ENCODE results near the gene RNF19B.

The RNF19B gene

GRCh38 chr1:32898056-32898455, 66.6 kb downstream of the RNF19B start:
- H3K27ac ChIP-seq (replicated peaks), result no peak overlapping the region
- peaks cover 43% of the 10 kb centered on the region for H3K27me3 ChIP-seq (ENCODE audit: insufficient read depth, poor library complexity, severe bottlenecking)
- H3K4me3 ChIP-seq (replicated peaks; ENCODE audit: insufficient read depth, low read length), result no peak overlapping the region
- DNase-seq (ENCODE audit: low read depth in 1 of 2, low spot score in 1 of 2), result no peak
- TF ChIP-seq, protein P1, sequence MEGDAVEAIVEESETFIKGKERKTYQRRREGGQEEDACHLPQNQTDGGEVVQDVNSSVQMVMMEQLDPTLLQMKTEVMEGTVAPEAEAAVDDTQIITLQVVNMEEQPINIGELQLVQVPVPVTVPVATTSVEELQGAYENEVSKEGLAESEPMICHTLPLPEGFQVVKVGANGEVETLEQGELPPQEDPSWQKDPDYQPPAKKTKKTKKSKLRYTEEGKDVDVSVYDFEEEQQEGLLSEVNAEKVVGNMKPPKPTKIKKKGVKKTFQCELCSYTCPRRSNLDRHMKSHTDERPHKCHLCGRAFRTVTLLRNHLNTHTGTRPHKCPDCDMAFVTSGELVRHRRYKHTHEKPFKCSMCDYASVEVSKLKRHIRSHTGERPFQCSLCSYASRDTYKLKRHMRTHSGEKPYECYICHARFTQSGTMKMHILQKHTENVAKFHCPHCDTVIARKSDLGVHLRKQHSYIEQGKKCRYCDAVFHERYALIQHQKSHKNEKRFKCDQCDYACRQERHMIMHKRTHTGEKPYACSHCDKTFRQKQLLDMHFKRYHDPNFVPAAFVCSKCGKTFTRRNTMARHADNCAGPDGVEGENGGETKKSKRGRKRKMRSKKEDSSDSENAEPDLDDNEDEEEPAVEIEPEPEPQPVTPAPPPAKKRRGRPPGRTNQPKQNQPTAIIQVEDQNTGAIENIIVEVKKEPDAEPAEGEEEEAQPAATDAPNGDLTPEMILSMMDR (IDR thresholded peaks at IDR 0.05; ENCODE audit: insufficient read depth, low read length), result no peak

DNA sequence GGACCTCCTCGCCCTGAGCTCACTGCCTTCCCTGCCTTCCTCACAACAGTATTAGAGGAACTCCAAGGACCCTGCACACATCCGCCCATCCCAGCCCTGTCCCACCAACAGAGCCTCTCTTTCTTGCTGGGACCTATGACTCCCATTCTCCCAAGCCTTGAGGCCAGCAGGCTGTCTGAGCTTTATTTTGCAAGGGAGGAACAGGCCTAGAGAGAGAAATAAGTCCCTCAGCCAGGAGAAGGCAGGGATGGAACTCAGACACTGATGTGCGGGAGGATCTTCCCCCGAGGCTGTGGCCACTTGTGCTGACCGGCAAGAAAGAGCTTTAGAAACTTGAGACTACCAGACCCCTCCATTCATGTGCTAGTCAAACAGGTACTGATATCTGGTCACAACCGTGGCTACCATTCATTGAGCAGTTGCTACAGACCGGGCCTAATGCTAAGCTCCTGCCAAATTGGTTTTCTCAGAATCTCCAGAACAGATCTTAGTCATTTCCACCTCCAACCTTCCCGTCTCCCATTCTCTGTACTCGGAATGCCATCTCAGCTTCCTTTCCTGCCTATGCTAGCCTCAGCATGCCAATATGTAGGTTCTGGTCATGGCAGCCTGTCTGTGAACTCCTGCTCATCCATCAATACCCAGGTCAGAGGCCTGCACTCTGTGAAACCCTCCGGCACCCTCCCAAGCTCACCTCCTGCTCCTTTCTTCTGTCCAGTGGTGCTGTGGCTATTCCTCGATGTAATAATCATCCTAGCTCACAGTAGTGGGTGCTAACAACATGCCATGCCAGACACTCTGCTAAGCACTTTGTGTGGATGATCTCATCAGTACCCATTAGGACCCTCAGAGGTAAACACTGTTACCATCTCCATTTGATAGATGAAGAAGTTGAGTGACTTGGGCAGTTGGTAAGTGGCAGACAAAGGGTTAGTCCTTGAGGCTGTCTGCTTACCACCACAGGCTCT, 67.2 kb downstream of the RNF19B start:
- H3K27me3 ChIP-seq (ENCODE audit: insufficient read depth, poor library complexity, severe bottlenecking), result peaks cover 47% of the 10 kb centered on the region
- H3K27ac ChIP-seq (replicated peaks), result no peak overlapping the region

GRCh38 chr1:32896451-32896850, 68.2 kb downstream of the RNF19B start:
- Histone ChIP-seq H3K27me3 (ENCODE audit: insufficient read depth, poor library complexity, severe bottlenecking) (peaks cover 51% of the 10 kb centered on the region), H3K4me3 (replicated peaks; ENCODE audit: insufficient read depth, low read length) (no peak overlapping the region), H3K27ac (replicated peaks) (no peak overlapping the region)
- TF ChIP-seq POLR2AphosphoS5 (IDR thresholded peaks at IDR 0.05; ENCODE audit: low read depth) (no peak), REST (IDR thresholded peaks at IDR 0.05; ENCODE audit: insufficient replicate concordance, low read depth) (no peak), SPI1 (IDR thresholded peaks at IDR 0.05; ENCODE audit: borderline replicate concordance, low read depth) (no peak), GABPA (IDR thresholded peaks at IDR 0.05; ENCODE audit: low read depth) (no peak)
- TF ChIP-seq, protein P1 (IDR thresholded peaks at IDR 0.05; ENCODE audit: insufficient read depth, low read length), result no peak
- DNase-seq (ENCODE audit: low read depth in 1 of 2, low spot score in 1 of 2), result no peak

More for the DNA sequence above, 67.2 kb downstream of the RNF19B start:
- TF ChIP-seq REST (IDR thresholded peaks at IDR 0.05; ENCODE audit: insufficient replicate concordance, low read depth) (no peak), SPI1 (IDR thresholded peaks at IDR 0.05; ENCODE audit: borderline replicate concordance, low read depth) (no peak), GABPA (IDR thresholded peaks at IDR 0.05; ENCODE audit: low read depth) (no peak), POLR2AphosphoS5 (IDR thresholded peaks at IDR 0.05; ENCODE audit: low read depth) (no peak)
- TF ChIP-seq, protein P1 (IDR thresholded peaks at IDR 0.05; ENCODE audit: insufficient read depth, low read length), result no peak
- no peak overlapping the region for H3K4me3 ChIP-seq (replicated peaks; ENCODE audit: insufficient read depth, low read length)
- no peak for DNase-seq (ENCODE audit: low read depth in 1 of 2, low spot score in 1 of 2)

Measured in HL-60 (cell line).